DMS53 (cell line): ENCODE results near the gene CD226.
"Not testable (repeated sequence)": the region's sequence is repeated elsewhere in the genome, so short reads cannot be mapped to it uniquely, and the experiment has no call there.

ENCODE experiments used
- DNase-seq: peaks from one replicate; lab custom pipeline; 2025; lab: John Stamatoyannopoulos, UW

The CD226 gene

DNA sequence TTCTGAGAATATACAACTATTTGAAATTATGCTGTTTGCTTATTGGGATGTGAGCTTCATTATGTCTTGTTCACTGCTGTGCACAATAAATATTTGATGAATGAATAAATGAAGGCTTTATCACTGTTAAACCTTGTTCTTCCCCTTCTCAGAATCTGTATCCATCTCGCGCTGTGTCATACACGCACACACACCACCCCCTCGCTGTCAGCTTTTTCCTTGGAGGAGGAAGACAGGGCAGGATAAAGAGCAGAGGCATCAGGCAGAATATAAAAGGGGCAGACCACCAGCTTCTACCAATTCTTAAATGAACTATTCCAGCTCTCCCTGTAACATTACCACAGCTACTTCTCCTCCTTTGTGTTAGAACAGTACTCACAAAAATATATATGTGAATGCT is 75.0 kb downstream of the CD226 start:
- no peak for DNase-seq

DNA sequence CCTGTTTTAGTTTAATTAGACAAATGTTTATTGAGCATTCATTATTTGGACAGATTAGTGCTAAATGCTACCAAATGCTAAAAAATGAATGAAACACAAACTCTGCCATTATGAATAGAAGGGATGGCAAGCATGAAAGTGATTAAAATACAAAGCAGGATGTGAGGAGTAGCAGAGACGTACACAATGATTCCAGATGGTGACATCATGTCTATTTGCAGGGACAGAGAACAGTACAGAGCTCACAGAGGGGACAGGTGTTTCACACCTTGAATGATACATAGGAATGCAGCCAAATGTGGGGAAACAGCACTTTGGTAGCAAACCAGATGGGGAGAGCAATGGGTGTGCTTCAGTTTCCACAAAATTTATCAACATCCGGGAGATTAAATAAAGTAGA is 76.3 kb downstream of the CD226 start:
- DNase-seq = peak; percentile 84

DNA sequence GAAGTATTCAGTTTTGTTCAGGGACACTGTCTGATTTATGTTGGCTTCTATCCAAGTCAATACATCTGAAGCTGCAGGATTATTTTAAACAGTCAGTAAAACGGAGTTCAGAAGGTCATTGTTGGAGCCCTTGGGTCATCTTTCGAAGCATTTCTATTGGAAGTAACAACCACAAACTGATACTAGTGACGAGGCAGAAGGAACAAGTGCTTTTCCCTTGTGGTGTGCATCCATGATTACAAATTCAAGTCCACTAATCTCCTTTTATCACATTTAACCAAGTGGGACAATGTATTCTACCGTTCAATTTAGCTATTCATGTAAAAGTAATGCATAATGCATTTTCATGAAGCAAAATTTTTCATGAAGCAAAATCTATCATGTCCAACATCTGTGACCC is 76.9 kb downstream of the CD226 start:
- DNase-seq = no peak

DNA sequence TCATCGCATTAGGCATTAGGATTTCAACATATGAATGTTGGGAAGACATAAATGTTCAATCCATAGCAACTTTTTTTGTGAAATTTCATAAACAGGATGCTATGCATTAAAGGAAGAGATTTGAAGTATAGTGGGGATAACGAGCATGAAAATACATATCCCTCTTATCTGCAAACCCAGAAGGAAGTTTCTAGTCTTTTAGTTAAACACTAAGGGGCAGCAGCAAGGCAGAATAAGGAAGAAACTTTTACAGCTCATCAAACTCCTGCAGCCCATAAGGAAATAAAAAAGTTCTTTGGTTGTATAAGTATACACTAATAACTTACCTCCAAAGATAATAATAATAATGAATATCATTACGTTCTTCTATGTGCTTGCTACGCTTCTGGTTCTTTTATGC is 81.5 kb downstream of the CD226 start:
- DNase-seq = no peak

DNA sequence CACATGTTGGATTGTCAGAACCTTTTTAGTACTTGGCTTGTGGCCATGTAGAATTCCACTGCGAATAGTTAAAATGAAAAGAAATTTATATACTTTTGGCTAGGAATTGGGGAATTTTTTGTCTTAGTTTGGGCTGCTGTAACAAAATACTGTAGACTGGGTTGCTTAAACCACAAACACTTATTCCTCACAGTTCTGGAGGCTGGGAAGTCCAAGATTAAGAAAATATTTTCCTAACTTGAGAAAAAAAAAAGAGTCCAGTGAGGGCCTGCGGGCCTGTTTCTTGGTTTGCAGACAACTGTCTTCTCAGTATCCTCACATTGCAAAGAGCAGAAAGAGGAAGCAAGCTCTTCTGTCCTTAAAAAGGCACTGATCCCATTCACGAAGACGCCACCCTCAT is 81.9 kb downstream of the CD226 start:
- DNase-seq = no peak

DNA sequence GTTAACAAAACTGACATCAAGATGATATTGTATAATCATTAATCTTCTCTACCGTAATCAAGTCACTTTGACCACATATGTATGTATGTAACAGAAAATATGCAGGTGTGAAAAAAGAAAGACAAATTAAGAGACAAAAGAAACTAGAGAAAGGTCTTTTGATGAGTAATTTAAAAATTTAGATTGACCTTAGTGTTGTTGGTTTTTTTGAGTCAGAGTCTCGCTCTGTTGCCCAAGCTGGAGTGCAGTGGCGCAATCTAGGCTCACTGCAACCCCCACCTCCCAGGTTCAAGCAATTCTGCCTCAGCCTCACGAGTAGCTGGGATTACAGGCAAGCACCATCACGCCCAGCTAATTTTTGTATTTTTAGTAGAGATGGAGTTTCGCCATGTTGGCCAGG is 82.9 kb downstream of the CD226 start:
- not testable (repeated sequence) for DNase-seq

DNA sequence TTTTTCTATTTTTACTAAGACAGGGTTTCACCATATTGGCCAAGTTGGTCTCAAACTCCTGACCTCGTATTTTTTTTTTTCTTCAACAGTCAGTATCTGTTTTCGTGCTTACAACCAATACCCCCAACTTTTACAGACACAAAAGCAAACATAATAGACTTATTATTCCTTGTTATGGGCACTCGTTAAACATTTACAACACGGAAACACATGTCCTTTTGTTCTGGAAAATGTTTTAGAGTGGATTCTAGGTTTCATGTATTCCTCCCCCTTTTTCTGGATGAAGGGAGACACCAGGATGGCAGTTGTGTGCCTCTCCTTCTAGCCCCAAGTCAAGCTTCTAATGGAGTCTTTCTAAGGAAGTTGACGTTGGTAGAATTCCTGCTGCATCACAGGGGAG is 88.8 kb downstream of the CD226 start:
- DNase-seq = no peak

DNA sequence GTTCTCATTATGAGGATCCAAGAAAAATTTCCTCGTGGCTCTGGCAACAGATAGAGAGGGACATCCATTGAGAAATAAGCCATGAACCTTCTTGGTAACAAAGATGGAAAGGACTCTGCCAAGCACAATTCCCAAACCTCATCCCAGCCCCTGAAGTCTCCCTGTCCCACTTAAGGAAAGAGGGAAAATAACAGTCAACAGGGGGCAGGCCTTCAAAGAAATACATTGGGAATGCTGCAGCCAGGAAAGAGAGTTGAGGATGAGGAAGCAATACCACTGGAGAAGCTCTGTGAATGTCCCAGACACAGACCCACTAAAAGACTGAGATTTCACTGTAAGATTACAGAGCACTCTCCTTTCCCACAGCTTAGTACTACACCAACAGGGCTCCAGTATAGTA is 93.2 kb downstream of the CD226 start:
- DNase-seq = no peak

DNA sequence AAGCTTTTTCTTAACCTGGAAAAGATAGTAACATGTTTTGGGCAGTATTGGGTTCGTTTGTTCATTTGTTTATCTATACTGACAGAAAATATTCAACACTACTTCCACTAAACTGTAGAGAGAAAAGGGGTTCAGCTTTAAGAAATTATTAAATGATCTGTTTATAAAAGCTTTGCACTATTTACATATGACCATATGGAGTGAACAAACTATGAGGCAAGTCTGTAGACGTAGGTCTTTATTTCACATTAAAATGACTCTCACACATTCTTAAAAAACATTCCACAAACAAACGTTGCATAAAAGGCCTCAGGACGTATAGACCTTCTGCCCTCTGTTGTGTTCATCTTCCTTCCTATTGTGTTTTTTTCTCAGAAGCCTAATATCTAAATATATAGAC is 94.6 kb downstream of the CD226 start:
- DNase-seq = no peak

DNA sequence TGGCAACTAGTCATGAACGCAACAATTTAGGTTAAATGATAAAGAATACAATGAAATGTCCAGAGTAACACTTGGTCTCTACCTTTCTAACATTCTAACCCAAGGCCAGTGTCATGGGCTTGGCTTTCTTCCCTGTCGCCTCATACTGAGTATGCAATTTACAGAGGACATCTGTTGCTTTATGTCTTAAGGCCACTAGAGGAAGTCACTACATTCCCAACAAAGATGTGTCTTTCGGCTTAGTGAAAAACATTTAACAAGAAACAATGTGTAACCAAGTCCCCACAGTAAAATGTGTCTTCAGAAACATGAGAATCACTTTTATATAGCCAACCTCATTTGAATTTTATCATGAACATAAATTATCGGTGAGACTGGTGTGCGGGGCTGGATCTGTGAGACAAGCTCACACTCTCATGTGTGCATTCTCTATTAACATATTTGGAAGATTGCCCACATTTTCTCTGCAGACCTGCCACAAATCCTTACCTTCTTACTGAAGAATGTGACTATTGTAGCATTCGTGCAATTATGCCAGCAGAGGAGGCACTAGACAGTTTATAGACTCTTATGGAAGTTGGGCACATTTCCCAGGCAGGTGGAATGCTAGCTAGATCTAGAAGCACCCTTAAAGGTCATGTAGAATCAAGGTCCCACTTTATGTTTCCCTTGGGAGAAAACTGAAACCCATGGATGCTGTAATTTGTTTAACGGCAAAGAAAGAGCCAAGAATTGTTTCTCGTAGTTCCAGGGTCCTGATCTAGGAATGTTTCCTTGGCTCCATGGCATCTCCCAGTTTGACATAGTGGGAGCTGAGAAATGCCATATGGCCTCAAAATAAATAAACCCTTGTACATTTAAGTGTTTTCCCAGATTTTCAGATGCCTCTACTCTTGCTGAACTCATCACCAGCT is 101.8 kb downstream of the CD226 start:
- DNase-seq = peak; percentile 78

DNA sequence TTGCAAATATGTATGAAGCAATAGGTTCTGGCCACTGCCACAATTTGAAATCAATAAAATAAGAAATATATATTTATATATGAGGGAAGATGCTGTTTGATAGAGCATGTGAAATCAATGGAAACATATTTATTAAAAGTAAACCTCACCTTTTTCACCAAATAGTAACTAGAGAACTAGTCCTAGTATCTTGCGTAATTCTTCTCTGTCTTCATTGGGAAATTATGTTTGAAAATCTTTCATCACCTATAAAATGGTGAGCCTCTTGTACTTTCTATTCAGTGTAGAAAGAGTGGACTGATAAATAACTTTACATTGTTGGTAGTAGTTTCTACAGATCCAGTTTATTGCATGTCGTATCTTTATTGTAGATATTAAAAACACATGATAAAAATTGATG is 103.0 kb downstream of the CD226 start:
- DNase-seq = no peak

DNA sequence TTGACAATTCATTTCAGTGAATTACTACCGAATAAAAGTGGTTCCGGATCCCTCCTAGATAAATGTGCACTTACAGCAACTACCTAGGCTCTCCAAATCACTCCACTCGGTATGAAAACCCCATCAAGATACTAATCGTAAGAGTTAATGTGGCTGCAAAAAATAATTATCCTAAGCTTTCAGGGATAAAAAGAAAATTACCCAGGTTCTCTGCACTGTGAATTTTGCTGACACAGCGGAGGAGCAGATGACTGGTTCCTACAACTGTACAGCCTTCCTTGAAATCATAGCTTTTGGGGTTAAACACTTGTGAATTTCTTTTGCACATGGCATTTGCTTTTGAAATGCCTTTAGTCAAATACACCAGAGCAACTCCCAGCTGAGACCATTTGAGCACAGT is 104.7 kb downstream of the CD226 start:
- no peak for DNase-seq

DNA sequence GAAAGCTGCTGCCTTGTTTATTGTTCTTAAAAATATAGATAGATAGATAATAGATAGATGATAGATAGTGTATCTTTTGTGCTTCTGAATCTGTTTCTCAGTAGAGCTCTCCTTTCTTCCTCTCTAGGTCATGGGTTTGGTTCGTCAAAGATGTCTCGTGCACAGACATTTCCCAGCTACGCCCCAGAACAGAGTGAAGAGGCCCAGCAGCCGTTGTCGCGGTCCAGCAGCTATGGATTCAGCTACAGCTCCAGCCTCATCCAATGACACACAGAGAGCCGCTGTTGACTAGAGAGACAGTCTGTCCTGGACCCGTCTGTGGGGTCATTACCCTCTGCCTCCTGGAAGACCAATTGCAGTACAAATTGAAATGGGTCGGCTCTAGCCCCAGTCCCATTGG is 106.6 kb downstream of the CD226 start:
- DNase-seq = no peak

DNA sequence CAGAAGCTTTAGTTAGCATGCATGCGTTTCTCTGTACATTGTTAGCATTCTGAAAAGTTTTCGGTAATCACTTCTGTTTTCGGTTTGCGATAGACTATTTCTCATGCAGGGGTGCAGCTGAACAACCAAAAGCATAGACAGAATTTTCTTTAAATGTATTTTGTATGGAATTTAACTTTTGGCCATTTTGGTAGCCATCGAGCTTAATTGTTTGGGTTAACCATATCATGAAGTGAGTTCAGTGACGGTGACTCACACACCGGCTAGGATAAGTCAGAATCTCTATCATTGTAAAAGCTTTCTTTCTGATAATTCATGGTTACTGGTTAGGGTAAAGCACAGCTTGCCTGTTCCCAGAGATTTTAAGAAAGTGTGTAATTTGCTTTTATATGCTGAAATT is 107.2 kb downstream of the CD226 start:
- no peak for DNase-seq

DNA sequence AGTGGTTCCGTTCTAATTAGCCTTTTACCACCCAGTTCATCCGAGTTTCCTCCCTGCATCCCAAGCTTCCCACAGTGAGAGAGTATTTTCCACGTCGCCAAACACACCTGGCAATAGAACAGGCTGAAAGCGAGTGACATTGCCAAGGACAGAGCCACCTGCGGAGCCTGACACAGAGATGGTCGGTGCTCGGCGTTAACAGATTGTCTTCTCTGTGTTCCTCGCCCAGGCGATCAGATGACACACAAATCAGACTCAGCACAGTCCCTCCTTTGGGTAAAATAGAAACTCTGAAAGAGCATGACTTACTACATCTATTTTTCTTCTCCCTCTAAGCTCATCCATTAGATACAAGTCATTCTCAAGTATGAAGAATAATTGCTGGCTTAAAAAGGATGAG is 107.7 kb downstream of the CD226 start:
- DNase-seq = no peak

DNA sequence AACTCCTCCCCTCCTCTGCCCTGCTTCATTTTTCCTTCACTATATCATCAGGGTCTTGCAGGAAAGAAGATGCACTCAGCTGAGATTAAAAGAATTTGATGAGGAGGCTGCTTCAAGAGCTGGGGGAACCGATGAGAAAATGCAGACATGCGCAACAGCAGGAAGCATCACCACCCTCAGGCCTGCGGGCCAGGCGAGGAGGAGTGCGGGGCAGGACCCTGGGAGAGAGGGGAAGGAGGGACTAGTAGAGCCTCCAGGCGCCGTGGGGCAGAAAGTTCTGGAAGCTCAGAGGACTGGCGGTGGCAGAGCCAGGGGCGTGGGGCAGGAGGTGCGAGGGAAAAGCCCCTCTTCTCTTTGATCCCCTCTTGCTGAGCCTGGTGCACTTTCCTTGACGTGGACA is 108.2 kb downstream of the CD226 start:
- no peak for DNase-seq

DNA sequence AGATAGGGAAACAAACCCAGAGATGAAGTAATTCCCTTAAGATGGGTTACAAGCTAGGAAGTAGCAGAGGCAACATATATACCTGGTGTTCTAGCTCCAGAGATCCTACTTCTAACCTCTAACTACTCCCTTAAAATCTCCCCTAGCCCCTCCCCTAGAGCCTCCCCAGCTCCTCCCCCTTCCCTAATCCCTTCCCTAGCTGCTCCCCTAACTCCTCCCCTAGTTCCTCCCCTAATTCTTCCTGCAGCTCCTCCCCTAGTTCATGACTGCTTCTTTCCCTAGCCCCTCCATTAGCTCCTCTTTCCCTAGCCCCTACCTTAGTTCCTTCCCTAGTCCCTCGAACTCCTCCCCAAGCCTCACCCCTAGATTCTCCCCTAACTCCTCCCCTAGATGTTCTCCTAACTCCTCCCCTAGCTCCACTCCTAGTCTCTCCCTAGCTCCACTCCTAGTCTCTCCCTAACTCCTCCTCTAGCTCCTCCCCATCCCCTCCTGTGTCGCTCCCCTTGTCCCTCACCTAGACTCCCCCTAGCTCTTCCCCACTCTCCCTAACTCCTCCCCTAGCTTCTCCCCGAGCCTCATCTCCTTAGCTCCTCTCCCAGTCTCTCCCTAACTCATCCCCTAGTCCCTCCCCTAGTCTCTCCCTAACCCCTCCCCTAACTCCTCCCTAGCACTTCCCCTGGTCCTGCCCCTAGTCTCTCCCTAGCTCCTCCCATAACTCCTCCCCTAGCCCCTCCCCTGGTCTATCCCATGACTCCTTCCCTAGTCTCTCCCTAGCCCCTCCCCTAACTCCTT is 108.9 kb downstream of the CD226 start:
- peak; percentile 70 for DNase-seq

DNA sequence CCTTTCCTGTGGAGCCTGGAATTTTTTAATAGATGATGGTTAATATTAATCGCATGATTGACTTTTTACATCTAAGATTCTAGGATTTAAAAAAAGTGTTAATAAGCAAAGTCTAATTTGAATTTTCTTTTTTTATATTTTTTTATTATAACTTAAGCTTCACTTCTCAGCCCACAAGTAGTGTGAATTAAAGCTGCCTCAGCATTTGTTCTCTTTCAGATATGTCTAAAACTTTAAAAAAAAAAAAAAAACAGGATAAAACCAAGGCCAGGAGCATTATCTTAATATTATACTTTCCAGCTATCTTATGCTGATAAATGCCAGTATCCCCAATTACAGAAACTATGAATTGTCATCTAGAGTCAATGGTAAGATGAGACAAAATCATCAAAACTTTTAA is 109.7 kb downstream of the CD226 start:
- DNase-seq = no peak

DNA sequence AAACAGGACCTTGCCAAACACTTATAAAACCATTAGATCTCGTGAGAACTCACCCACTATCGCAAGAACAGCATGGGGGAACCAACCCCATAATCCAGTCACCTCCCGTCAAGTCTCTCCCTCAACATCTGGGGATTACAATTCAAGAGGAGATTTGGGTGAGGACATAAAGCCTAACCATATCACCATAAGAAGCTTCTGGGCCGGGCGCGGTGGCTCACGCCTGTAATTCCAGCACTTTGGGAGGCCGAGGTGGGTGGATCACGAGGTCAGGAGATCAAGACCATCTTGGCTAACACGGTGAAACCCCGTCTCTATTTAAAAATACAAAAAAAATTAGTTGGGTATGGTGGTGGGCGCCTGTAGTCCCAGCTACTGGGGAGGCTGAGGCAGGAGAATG is 112.7 kb downstream of the CD226 start:
- not testable (repeated sequence) for DNase-seq

DNA sequence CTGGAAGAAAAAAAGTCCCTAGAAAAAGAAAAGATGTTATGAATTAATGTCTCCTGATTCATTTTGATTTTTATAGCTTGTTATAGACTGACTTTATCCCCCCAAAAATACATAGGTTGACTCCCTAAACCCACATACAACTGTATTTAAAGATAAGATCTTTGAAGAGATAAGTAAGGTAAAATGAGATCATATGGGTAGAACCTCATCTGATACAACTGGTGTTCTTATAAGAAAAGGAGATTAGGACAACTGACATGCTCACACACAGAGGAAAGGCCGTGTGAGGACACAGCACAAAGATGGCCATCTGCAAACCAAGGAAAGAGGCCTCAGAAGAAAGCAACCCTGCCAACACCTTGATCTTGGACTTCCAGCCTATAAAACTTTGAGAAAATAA is 117.5 kb downstream of the CD226 start:
- DNase-seq = no peak

DNA sequence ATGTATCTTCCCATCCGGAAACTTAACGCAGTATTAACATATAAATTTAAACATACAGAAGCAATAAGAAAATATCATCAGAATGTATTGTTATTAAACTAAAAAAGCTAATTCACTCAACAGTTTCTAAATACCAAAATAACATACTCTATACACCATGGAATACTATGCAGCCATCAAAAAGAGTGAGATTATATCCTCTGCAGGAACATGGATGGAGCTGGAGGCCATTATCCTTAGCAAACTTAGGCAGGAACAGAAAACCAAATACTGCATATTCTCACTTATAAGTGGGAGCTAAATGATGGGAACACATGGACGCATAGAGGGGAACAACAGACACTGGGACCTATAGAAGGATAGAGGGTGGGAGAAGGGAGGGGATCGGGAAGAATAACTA is 127.1 kb downstream of the CD226 start:
- no peak for DNase-seq

DNA sequence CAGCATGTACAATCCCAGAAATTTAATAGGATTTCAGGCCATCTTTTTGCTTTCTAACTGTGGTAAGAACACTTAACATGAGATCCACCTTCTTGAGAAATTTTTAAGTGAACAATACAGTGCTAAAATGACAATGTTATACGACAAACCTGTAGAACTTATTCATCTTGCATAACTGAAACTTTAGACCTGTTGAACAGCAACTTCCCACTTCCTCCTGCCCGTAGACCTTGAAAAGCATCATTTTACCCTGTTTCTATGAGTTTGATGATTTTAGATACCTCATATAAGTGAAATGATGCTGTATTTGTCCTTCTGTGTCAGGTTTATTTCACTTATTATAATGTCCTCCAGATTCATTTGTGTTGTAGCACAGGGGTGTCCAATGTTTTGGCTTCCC is 128.2 kb downstream of the CD226 start:
- no peak for DNase-seq

DNA sequence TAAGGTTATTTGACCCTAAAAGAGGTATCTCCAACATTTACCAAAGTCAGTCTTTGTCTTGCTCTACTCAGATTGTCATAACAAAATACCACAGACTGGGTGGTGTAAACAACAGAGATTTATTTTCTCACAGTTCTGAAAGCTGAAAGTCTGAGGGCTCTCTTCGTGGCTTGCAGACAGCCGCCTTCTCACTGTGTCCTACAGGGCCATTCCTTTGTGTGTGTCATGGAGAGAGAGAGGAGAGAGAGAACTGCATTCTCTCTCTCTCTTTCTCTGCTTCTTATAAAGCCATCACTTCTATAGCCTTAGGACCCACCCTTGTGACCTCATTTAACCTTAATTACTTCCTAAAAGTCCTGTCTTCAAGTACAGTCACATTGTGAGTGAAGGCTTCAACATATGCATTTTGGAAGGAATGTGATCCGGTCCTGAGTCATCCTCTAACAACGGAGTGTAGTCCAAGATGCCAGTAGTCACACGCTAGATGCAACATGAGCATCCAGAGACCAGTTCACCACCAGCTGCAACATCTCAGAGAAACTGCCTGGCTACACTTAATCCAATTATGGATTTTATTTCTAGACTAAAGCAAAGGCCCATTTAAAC is 130.2 kb downstream of the CD226 start:
- DNase-seq = no peak
